ENCODE data around the gene TNFRSF18. TPM values are rescaled to one million over a fixed set of nuclear protein-coding genes. Genes with fewer than 3 reads are reported as not detected.

Gene TNFRSF18
- total and polyA plus RNA-seq, 2 donors (not counting 1 experiment from before 2014, with no cell fraction given): 10.1 to 33.5 TPM

- ChIA-PET CTCF (interaction anchor here (1.2 to 5.3 kb wide), 2 partner anchors 50 to 59 kb away, joined by 3 to 31 read pairs; no protein-coding TSS in a partner anchor), POLR2A (interaction anchor here (0.5 to 2.6 kb wide), 9 partner anchors 8 to 50 kb away, joined by 3 to 15 read pairs (median 5); no protein-coding TSS in a partner anchor)
- TF ChIP-seq EZH2 (IDR thresholded peaks at IDR 0.05; ENCODE audit: borderline replicate concordance, insufficient read depth, low read depth, low read length, poor library complexity, severe bottlenecking) (no peak), CTCF (IDR thresholded peaks at IDR 0.05) (no peak)
- H3K36me3 ChIP-seq (replicated peaks in 1 of 2; ENCODE audit: control extremely low read depth in 1 of 2, control insufficient read depth in 1 of 2, extremely low read depth in 1 of 2, insufficient read depth in 2 of 2, low read length in 1 of 2): no peaks in the 10 kb centered on the region
- peaks cover 7% of the 10 kb centered on the region for H3K27me3 Mint-ChIP-seq
- peaks cover 0 to 17% (median 0%) of the 10 kb centered on the region in 3 donors for H3K9me3 ChIP-seq (ENCODE audit: control extremely low read depth in 1 of 3, control insufficient read depth in 2 of 3, insufficient read depth in 1 of 3, low read length in 2 of 3)
- ATAC-seq (ENCODE audit: low read depth): peak; percentile 86
- H3K9me3 Mint-ChIP-seq (ENCODE audit: insufficient read depth): no peaks in the 10 kb centered on the region
- peak overlapping the region; percentile 45 for H3K9ac ChIP-seq (ENCODE audit: low read length)
- H2AFZ ChIP-seq (ENCODE audit: insufficient read depth, low read depth, low read length, poor library complexity, severe bottlenecking): peak overlapping the region; percentile 31
- H3K27ac ChIP-seq (ENCODE audit: low read length in 2 of 2): peak overlapping the region; percentile 32 to 53
- no peaks in the 10 kb centered on the region for H4K20me1 ChIP-seq (ENCODE audit: control insufficient read depth, insufficient read depth, low read length, poor library complexity, severe bottlenecking)
- peak overlapping the region in 4 of 5 experiments; percentile 24 to 42 (median 34) for H3K4me3 ChIP-seq (ENCODE audit: control extremely low read depth in 1 of 5, extremely low read depth in 1 of 5, insufficient read depth in 1 of 5, low read depth in 2 of 5, low read length in 4 of 5)
- DNase-seq: peak; percentile 90
- peak overlapping the region; percentile 83 for H3K4me3 Mint-ChIP-seq
- peaks cover 48% of the 10 kb centered on the region for H3K4me1 Mint-ChIP-seq
- peak overlapping the region; percentile 77 for H3K4me2 ChIP-seq (replicated peaks; ENCODE audit: low read depth, low read length, poor library complexity, severe bottlenecking)
- H3K27me3 ChIP-seq (replicated peaks in 1 of 4; ENCODE audit: control extremely low read depth in 1 of 4, control insufficient read depth in 3 of 4, insufficient read depth in 4 of 4, low read length in 3 of 4): peaks cover 0 to 29% (median 12%) of the 10 kb centered on the region in 4 experiments
- no peaks in the 10 kb centered on the region for H3K79me2 ChIP-seq (ENCODE audit: control insufficient read depth, insufficient read depth, low read length)
- H3K27ac Mint-ChIP-seq: peak overlapping the region; percentile 90
- H3K4me1 ChIP-seq (ENCODE audit: control insufficient read depth in 2 of 2, insufficient read depth in 2 of 2, low read length in 2 of 2): peaks cover 56 to 70% of the 10 kb centered on the region in 2 donors
- WGBS (ENCODE audit: insufficient coverage): 18% methylated on average over 27 of the region's 33 CpGs
- intact Hi-C loops (cut with micrococcal nuclease): loop anchor here (2.0 to 5.0 kb wide), 4 partner anchors 27 to 49 kb away; no protein-coding TSS in a partner anchor
These were observed 34.6 kb downstream of the TNFRSF18 start for GRCh38 chr1:1171546-1172340.
